SK-N-SH treated with all-trans-retinoic acid at 6 μM for 48 hours (cell line): ENCODE measurements around the gene GRK4.

Experiments
- ESRRG ChIP-seq: fragments of 250-450 bp; sonication (Bioruptor Pico); IDR thresholded peaks from 2 replicates; pipeline ENCODE4 v1.6.1; 2021; ENCODE audit warnings: mild to moderate bottlenecking
- POU6F1 ChIP-seq: fragments of 250-450 bp; sonication (Bioruptor Pico); IDR thresholded peaks from 2 replicates; pipeline ENCODE4 v1.8.0; 2021; ENCODE audit warnings: low read depth, mild to moderate bottlenecking, moderate library complexity, borderline replicate concordance

DNA sequence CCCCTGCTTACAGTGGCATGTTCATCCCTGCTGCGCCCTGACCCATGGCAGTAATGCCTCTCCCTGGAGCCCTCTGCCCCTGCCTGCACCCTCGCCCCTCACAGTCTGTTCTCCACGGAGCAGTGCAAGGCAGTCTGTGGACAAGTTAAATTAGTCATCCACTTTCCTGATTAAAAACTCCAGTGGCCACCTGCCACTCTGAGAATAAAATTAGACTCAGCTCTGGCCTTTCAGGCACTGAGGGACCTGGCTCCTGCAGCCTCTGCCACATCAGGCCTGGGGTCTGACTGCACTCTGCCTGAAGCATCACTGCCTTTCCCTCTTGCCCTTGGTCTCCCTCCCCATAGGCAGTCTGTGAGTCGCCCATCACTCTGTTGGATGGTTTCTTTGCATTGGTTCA lies 53.6 kb downstream of the GRK4 start:
- no peak for TF ChIP-seq POU6F1
- no peak for TF ChIP-seq ESRRG
